ENCODE data around the gene RABGGTA. TPM values are rescaled to one million over a fixed set of nuclear protein-coding genes. Genes with fewer than 3 reads are reported as not detected.

RABGGTA gene
- total and polyA plus RNA-seq, 9 of the 15 experiments (the other 6 are each of a cell fraction or from before 2014, with no cell fraction given), result 4.5 to 24.2 (median 15.5) TPM

- peak; percentile 92 to 95 (median 92) for DNase-seq (ENCODE audit: extremely low read depth in 1 of 4, low spot score in 3 of 4)
- Histone ChIP-seq H3K79me2 (ENCODE audit: control insufficient read depth, insufficient read depth, low read length) (peaks cover 10% of the 10 kb centered on the region; the same call in 2 of the 3 replicates), H3K36me3 (ENCODE audit: control insufficient read depth, insufficient read depth, low read length) (peaks cover 42% of the 10 kb centered on the region), H3K9ac (ENCODE audit: insufficient read depth in 1 of 2, low read depth in 2 of 2, low read length in 2 of 2) (peak overlapping the region; percentile 77 to 95), H3K27ac (ENCODE audit: extremely low read depth, low read depth, low read length) (peak overlapping the region; percentile 98), H2AFZ (ENCODE audit: low read depth, low read length) (peak overlapping the region; percentile 84), H3K4me3 (peak overlapping the region; percentile 59), H3K27me3 (ENCODE audit: control insufficient read depth in 2 of 2, insufficient read depth in 2 of 2, low read length in 2 of 2) (no peaks in the 10 kb centered on the region), H3K9me1 (ENCODE audit: control insufficient read depth, insufficient read depth, low read length) (no peaks in the 10 kb centered on the region), H4K20me1 (replicated peaks; ENCODE audit: control insufficient read depth, insufficient read depth, low read length) (no peaks in the 10 kb centered on the region; the same call in 1 of the 2 replicates), H3K9me3 (replicated peaks; ENCODE audit: control insufficient read depth, insufficient read depth, low read depth, low read length) (no peaks in the 10 kb centered on the region), H3K4me2 (ENCODE audit: insufficient read depth, low read length) (peak overlapping the region; percentile 88), H3K4me1 (replicated peaks in 1 of 2; ENCODE audit: control insufficient read depth in 2 of 2, insufficient read depth in 2 of 2, low read length in 2 of 2) (peaks cover 13 to 15% of the 10 kb centered on the region in 2 experiments; a peak in 4 of 5 replicates)
- WGBS (ENCODE audit: insufficient coverage, low coverage, missing lambda C conversion rate), result 4% methylated on average over 26 of the region's 39 CpGs
- peak; percentile 94 for ATAC-seq
- CTCF ChIA-PET (ENCODE audit: low intra/inter-chr PET ratio), result interaction anchor here (0.9 to 3.0 kb wide), 3 partner anchors 29 to 66 kb away, joined by 3 to 41 read pairs (median 5); partner anchors contain the start of gene CIDEB
- POLR2A ChIA-PET, result interaction anchor here (1.0 to 1.9 kb wide), 17 partner anchors 11 to 190 kb away, joined by 3 to 18 read pairs (median 6); partner anchors contain the start of genes CHMP4A, CIDEB, DCAF11 and DHRS1
- TSS peak; percentile 59 for BruUV-seq (replicated peaks)
- in situ Hi-C loops (cut with MboI), result loop anchor here (5.0 to 10.0 kb wide), 2 partner anchors 55 to 193 kb away; partner anchors contain the start of genes DHRS1 and NOP9
- intact Hi-C loops (cut with micrococcal nuclease), result loop anchor here (2.0 kb wide), 2 partner anchors 29 to 189 kb away; partner anchors contain the start of gene RABGGTA
- FAIRE-seq, result no peak
- TF ChIP-seq SPI1 (IDR thresholded peaks at IDR 0.05; ENCODE audit: borderline replicate concordance, low read depth, low read length) (0 out of 2 replicates have a peak, but pooled peaks have one; percentile 5), ZKSCAN3 (CRISPR knock-in tag; IDR thresholded peaks at IDR 0.05) (no peak), RB1 (IDR thresholded peaks at IDR 0.05; ENCODE audit: low read depth) (peak; percentile 18; the same call in 1 of the 2 replicates), CTCF (IDR thresholded peaks at IDR 0.05 in 2 of 3, conservative IDR thresholded peaks at IDR 0.05 in 1 of 3; ENCODE audit: insufficient read depth in 2 of 3, low read depth in 1 of 3, low read length in 3 of 3) (peak; percentile 13 to 49 (median 42); a peak in 2 of 6 replicates), RBM39 (optimal IDR thresholded peaks at IDR 0.05; ENCODE audit: low read depth, low read length) (peak; percentile 40), HMGXB4 (CRISPR knock-in tag; IDR thresholded peaks at IDR 0.05) (no peak), MEF2A (IDR thresholded peaks at IDR 0.05; ENCODE audit: control insufficient read depth, low read depth, low read length) (no peak), ZC3H11A (IDR thresholded peaks at IDR 0.05; ENCODE audit: low read depth, low read length) (no peak), RBBP5 (IDR thresholded peaks at IDR 0.05; ENCODE audit: borderline replicate concordance, insufficient read depth, low read length, poor library complexity, severe bottlenecking) (peak; percentile 66), PML (IDR thresholded peaks at IDR 0.05; ENCODE audit: low read length) (peak; percentile 8; the same call in 1 of the 2 replicates), ZNF589 (CRISPR knock-in tag; IDR thresholded peaks at IDR 0.05; ENCODE audit: low read depth) (0 out of 2 replicates have a peak, but pooled peaks have one; percentile 5)
- TF ChIP-seq, protein P1, sequence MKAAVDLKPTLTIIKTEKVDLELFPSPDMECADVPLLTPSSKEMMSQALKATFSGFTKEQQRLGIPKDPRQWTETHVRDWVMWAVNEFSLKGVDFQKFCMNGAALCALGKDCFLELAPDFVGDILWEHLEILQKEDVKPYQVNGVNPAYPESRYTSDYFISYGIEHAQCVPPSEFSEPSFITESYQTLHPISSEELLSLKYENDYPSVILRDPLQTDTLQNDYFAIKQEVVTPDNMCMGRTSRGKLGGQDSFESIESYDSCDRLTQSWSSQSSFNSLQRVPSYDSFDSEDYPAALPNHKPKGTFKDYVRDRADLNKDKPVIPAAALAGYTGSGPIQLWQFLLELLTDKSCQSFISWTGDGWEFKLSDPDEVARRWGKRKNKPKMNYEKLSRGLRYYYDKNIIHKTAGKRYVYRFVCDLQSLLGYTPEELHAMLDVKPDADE (conservative IDR thresholded peaks at IDR 0.05; ENCODE audit: control insufficient read depth, low read depth, low read length), result 0 out of 2 replicates have a peak, but pooled peaks have one; percentile 47
- TF ChIP-seq, protein P2, sequence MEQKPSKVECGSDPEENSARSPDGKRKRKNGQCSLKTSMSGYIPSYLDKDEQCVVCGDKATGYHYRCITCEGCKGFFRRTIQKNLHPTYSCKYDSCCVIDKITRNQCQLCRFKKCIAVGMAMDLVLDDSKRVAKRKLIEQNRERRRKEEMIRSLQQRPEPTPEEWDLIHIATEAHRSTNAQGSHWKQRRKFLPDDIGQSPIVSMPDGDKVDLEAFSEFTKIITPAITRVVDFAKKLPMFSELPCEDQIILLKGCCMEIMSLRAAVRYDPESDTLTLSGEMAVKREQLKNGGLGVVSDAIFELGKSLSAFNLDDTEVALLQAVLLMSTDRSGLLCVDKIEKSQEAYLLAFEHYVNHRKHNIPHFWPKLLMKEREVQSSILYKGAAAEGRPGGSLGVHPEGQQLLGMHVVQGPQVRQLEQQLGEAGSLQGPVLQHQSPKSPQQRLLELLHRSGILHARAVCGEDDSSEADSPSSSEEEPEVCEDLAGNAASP (IDR thresholded peaks at IDR 0.05), result no peak
Observed at GRCh38 chr14:24241829-24242443, 29.5 kb downstream of the RABGGTA start.

Measured in K562 (cell line).